DND-41 (cell line): Measurements from ENCODE around the gene NUFIP1.

Experiments used
- CTCF ChIP-seq: IDR thresholded peaks from 2 replicates; pipeline ENCODE4 v1.5.1; 2012; ENCODE audit warnings: borderline replicate concordance, low read length, moderate library complexity, mild to moderate bottlenecking; ENCODE audit not compliant: poor library complexity, severe bottlenecking; ENCODE audit errors: extremely low read depth
- EZH2 ChIP-seq: IDR thresholded peaks from 3 replicates; pipeline ENCODE4 v1.6.1; 2012; ENCODE audit warnings: borderline replicate concordance, low read depth, mild to moderate bottlenecking, moderate library complexity, low read length, inconsistent platforms; ENCODE audit not compliant: severe bottlenecking

- TF ChIP-seq CTCF (no peak), EZH2 (no peak)
These were observed 84.3 kb downstream of the NUFIP1 start for GRCh38 chr13:44904967-44905366.
